ENCODE results near the gene GNPTAB. TPM values are rescaled to one million over a fixed set of nuclear protein-coding genes. Genes with fewer than 3 reads are reported as not detected.
A peak's percentile ranks its signal among the peaks of the same experiment; 100 is the strongest.

Gene GNPTAB
- total and polyA plus RNA-seq, 7 donors = 10.3 to 36.1 (median 15.3) TPM

DNA sequence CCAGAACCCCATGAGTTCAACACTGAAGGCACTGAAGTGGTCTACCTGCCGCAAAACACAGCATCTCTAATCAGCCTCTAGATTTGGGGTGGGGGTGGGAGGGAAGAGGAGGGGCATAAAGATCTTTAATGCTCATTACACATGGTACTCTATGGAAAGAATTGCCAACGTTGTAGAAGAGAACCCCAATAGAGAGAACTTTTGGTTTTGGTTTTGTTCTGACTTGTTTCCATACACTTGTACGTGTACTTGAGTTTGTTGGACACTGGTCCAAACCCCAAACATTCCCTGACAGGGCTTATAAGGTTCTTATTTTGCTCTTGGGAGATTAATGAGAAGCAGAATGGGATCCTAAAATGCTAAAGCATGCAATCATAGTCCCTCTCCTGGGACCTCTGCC, 31.0 kb downstream of the GNPTAB start:
- WGBS, 3 donors = 76 to 84% (median 82%) methylated on average over 3 of the region's 3 CpGs
- no peaks in the 10 kb centered on the region for H3K27me3 ChIP-seq (ENCODE audit: insufficient read depth in 3 of 3, low read length in 2 of 3)
- no peak overlapping the region for H3K27ac ChIP-seq
- H3K4me1 ChIP-seq = no peaks in the 10 kb centered on the region
- ATAC-seq (no peak), DNase-seq (no peak)
- H3K4me3 ChIP-seq = no peak overlapping the region
- no peaks in the 10 kb centered on the region for H3K9me3 ChIP-seq
- TF ChIP-seq CTCF (IDR thresholded peaks at IDR 0.05) = no peak
- peaks cover 0 to 9% of the 10 kb centered on the region in 2 donors for H3K36me3 ChIP-seq (ENCODE audit: insufficient read depth in 1 of 2, low read depth in 1 of 2)
- intact Hi-C loops (cut with DNase I) = no loop called here

DNA sequence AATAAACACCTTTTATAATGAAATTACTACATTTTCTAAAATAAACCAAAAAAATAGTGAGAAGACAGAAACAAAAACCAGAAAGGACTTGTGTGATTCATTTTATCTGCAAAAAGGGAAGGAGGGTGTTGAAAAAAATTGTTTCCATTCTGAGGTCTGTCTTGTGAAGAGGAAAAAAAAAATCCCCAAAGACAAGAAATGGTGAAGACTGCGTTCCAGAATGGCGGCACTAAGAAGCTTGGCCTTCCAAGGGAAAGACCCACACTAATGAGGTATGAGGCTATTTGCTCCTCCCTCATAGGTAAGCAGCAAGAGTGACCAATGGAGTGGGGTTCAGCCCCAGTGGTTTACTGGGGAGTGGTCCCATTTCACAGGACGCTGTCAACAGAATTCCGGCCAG, 35.0 kb downstream of the GNPTAB start:
- 95 to 97% (median 95%) methylated on average over 4 of the region's 4 CpGs for WGBS, 3 donors
- H3K36me3 ChIP-seq (ENCODE audit: insufficient read depth in 1 of 2, low read depth in 1 of 2) = peaks cover 0 to 9% of the 10 kb centered on the region in 2 donors
- no peak overlapping the region for H3K4me3 ChIP-seq
- no peak overlapping the region for H3K27ac ChIP-seq
- DNase-seq (no peak), ATAC-seq (no peak)
- intact Hi-C loops (cut with DNase I) = no loop called here
- no peaks in the 10 kb centered on the region for H3K9me3 ChIP-seq
- TF ChIP-seq CTCF (IDR thresholded peaks at IDR 0.05) = no peak
- H3K4me1 ChIP-seq = peaks cover 16% of the 10 kb centered on the region
- H3K27me3 ChIP-seq (ENCODE audit: insufficient read depth in 3 of 3, low read length in 2 of 3) = no peaks in the 10 kb centered on the region

DNA sequence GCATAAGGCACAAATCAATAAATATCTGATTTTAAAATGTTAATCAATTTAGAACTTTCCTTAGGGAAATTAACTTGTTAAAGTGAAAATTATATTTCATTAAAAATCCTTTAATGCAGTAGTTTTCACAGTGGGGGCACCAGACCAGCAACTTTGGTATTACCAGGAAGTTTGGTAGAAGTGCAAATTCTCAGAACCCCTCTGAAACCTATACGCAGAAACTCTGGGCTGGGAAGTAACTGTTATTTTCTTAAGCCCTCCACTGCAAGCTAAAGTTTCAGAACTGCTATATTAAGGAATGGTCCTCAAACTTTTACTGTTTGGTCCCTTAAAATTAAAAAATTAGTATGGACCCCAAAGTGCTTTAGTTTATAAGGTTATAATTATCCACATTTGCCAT, 35.7 kb downstream of the GNPTAB start:
- ATAC-seq (no peak), DNase-seq (no peak)
- Histone ChIP-seq H3K9me3 (no peaks in the 10 kb centered on the region), H3K27me3 (ENCODE audit: insufficient read depth in 3 of 3, low read length in 2 of 3) (no peaks in the 10 kb centered on the region), H3K36me3 (ENCODE audit: insufficient read depth in 1 of 2, low read depth in 1 of 2) (peaks cover 0 to 15% of the 10 kb centered on the region in 2 donors), H3K4me3 (no peak overlapping the region), H3K4me1 (peaks cover 16% of the 10 kb centered on the region), H3K27ac (no peak overlapping the region)
- intact Hi-C loops (cut with DNase I) = no loop called here
- whole genome bisulfite sequencing, 3 donors = 90 to 97% (median 91%) methylated on average over 1 of the region's 1 CpG
- no peak for TF ChIP-seq CTCF (IDR thresholded peaks at IDR 0.05)

- peaks cover 0 to 16% of the 10 kb centered on the region in 2 donors for H3K36me3 ChIP-seq (ENCODE audit: insufficient read depth in 1 of 2, low read depth in 1 of 2)
- no peaks in the 10 kb centered on the region for H3K27me3 ChIP-seq (ENCODE audit: insufficient read depth in 3 of 3, low read length in 2 of 3)
- H3K9me3 ChIP-seq = no peaks in the 10 kb centered on the region
- TF ChIP-seq CTCF (IDR thresholded peaks at IDR 0.05) = no peak
- ATAC-seq (no peak), DNase-seq (no peak)
- no peak overlapping the region for H3K27ac ChIP-seq
- peaks cover 16% of the 10 kb centered on the region for H3K4me1 ChIP-seq
- no peak overlapping the region for H3K4me3 ChIP-seq
- intact Hi-C loops (cut with DNase I) = loop anchor here in 1 of 2 donors (5.0 kb wide), 1 partner anchor 38 kb away; the partner anchor contains the start of gene GNPTAB
- 89 to 90% (median 90%) methylated on average over 2 of the region's 2 CpGs for WGBS, 3 donors
Measured at GRCh38 chr12:101794574-101794973, 36.2 kb downstream of the GNPTAB start.

DNA sequence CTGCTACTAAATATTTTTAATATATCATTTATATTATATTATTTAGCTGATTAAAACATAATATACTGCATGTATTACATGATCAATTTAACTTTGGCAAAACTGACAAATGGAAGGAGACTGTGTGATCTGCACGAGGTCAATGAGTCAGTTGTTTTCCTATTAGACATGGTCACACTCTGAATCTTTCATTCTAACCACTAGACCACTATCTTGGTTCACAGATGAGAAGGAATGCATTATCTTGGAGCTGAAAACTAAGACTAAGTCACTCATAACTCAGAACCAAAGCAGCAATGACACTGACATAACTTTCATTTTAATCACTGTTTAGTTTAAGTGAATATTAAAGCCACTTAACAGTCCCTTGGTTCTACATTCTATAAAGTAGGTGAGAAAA, 37.4 kb downstream of the GNPTAB start:
- ATAC-seq (peak in 2 of 4 donors; percentile 38 to 71), DNase-seq (no peak)
- intact Hi-C loops (cut with DNase I) = loop anchor here in 1 of 2 donors (5.0 kb wide), 1 partner anchor 39 kb away; the partner anchor contains the start of gene GNPTAB
- H3K4me1 ChIP-seq = peaks cover 16% of the 10 kb centered on the region
- WGBS, 3 donors = 32 to 57% (median 49%) methylated on average over 1 of the region's 1 CpG
- H3K27me3 ChIP-seq (ENCODE audit: insufficient read depth in 3 of 3, low read length in 2 of 3) = no peaks in the 10 kb centered on the region
- H3K27ac ChIP-seq = peak overlapping the region; percentile 58
- no peaks in the 10 kb centered on the region for H3K9me3 ChIP-seq
- peaks cover 0 to 24% of the 10 kb centered on the region in 2 donors for H3K36me3 ChIP-seq (ENCODE audit: insufficient read depth in 1 of 2, low read depth in 1 of 2)
- no peak for TF ChIP-seq CTCF (IDR thresholded peaks at IDR 0.05)
- no peak overlapping the region for H3K4me3 ChIP-seq
